G401 (cell line): Measurements from ENCODE around the gene NOP9. TPM values are rescaled to one million over a fixed set of nuclear protein-coding genes. Genes with fewer than 3 reads are reported as not detected.

Source experiments
- DNase-seq: peaks from one replicate; pipeline ENCODE4 v3.0.0-alpha.2; 2015; ENCODE audit warnings: low spot score
- in situ Hi-C: cut with HindIII; loops from 2 replicates; pipeline ENCODE4 v1.10.0; 2016; ENCODE audit warnings: low sequenced_read_pairs, mixed read lengths
- total RNA-seq: library from RNA; depleted of rRNA; stranded (reverse); fragments of >200 nt; shearing (Covaris generic); gene quantifications from 2 replicates; pipeline ENCODE4 v1.2.3, GENCODE V29; 2014

Gene NOP9
- total RNA-seq, 1 experiment from 2014 or later: 28.7 TPM

DNA sequence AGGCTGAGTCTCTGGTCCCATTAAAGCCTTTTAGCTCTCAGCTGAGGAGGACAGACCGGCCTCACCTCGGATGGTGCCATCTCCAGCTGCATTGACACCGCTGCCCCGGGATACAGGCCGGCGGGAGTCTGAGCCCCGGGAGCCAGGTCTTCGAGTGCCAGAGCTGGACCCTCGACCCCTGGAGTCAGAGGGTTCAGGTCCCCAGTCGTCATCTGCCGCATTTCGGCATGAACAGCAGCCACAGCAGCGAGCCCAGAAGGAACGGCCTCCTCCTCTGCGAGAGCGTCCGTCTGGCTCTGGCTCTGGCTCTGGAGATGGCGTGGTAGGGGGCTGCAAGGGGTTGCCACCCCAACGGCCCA lies 37.7 kb upstream of the NOP9 start:
- in situ Hi-C loops: no loop called here
- no peak for DNase-seq

- DNase-seq: no peak
- in situ Hi-C loops: no loop called here
Measured at GRCh38 chr14:24262821-24263733, 36.6 kb upstream of the NOP9 start, which contains the start of gene TGM1. Gene TGM1 (minus strand): TSS chr14:24263177. CDS start chr14:24262352, 825 bp downstream.

- in situ Hi-C loops: no loop called here
- DNase-seq: no peak
Measured at GRCh38 chr14:24263848-24264247, 35.8 kb upstream of the NOP9 start.

DNA sequence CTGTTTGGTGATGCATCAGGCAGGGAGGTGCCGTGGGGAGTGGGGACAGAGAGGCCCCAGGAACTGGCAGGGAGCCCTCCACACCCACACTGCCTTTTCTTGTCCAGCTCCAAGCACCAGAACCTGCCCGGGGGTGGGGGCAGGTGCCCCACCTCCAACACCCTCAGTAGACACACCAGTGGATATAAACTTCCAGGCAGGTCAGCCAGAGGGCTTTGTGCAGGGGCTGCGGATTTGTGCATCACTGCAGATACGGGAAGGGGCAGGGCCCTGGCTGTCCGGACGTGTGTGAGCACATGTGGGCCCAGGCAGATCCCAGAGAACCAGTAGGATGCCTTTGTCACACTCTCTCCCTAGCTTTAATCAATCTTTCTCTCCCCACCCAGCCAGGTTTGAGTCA lies 35.4 kb upstream of the NOP9 start:
- in situ Hi-C loops: no loop called here
- no peak for DNase-seq

GRCh38 chr14:24266344-24267244 lies 33.1 kb upstream of the NOP9 start:
- no peak for DNase-seq
- in situ Hi-C loops: no loop called here

DNA sequence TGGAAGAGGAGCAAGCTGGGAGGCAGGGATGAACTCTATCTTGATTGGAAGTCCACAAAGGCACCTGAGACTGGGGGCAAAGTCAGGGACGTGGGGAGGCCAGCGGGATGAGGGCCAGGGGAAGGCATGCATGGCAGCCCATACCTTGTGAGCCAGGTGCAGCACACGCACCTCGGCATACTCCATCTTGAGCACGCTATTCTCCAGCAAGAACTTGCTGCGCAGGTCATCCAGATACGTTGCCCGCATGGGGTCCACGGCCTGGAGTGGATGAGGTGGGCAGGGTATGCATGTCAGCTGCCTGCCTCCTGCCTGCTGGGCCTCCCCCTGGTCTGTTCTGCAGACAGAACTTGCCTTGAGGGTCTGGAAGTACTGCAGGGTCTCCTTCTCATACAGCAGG lies 32.1 kb upstream of the NOP9 start:
- no peak for DNase-seq
- in situ Hi-C loops: no loop called here

DNA sequence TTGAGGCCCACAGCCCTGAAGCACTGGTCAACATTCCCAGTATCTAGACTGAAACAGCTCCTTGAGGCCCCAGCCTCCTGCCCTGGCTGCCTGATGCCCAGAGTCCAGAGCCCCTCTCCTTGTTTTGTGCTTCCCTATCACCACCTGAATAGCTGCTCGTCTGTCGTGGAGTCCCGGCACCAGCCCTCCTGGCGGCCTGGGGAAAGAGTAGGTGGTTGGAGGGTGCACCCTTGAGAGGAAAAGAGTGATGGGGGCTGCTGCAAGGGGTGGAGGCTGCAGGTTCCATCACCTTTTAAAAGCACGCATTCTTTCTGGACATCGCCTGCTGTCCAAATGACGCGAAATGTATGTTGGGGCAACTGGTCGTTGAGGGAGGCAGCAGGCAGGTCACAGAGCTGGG lies 31.4 kb upstream of the NOP9 start:
- DNase-seq: no peak
- in situ Hi-C loops: no loop called here

DNA sequence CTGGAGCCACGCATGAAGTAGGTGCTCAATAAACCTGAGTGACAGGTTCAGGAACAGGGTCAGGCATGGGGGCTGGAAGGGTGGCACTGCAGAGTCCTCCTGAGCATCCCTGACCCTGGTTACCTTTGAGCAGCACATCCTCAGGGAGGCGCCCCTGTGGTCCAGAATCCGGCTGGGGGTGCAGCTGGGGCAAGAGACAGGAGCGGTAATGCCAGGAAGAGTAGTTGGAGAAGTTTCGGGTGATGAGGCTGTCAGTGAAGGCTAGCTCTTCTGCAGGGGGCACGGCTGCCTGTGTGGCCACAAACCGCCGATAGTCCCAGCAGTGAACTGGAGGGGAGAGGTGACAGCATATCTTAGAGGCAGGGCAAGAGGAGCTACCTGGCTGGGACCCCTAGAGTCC lies 30.3 kb upstream of the NOP9 start:
- DNase-seq: no peak
- in situ Hi-C loops: no loop called here

DNA sequence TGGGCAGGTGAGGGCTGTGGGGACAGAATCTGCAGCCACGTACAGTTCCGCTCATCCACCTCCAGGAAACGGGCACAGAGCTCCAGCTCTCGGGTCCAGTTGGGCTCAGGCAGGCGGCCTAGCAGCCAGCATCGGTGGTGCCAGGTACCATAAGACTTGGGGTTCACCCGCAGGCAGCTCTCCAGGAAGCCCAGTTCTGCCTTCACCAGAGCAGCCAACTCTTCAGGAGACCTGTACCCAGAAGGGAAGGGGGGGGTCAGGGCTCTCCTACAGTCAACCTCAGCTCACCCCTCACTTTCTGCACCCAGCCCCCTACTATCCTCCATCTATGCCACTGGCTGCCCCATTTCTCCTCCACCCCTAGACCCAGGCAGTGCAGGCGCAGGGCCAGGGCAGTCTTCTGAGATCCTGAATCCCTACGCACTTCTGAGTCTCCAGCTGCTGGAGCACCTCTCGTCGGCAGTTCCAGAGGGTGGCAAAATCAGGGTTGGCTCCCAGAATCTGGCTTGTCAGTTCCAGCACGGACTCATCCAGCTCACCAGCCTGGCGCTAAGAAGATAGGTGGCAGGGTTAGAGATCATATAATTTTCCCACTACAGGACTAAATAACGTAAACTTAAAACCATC lies 29.6 kb upstream of the NOP9 start:
- in situ Hi-C loops: no loop called here
- DNase-seq: no peak

GRCh38 chr14:24270537-24271133 lies 29.0 kb upstream of the NOP9 start:
- in situ Hi-C loops: no loop called here

DNA sequence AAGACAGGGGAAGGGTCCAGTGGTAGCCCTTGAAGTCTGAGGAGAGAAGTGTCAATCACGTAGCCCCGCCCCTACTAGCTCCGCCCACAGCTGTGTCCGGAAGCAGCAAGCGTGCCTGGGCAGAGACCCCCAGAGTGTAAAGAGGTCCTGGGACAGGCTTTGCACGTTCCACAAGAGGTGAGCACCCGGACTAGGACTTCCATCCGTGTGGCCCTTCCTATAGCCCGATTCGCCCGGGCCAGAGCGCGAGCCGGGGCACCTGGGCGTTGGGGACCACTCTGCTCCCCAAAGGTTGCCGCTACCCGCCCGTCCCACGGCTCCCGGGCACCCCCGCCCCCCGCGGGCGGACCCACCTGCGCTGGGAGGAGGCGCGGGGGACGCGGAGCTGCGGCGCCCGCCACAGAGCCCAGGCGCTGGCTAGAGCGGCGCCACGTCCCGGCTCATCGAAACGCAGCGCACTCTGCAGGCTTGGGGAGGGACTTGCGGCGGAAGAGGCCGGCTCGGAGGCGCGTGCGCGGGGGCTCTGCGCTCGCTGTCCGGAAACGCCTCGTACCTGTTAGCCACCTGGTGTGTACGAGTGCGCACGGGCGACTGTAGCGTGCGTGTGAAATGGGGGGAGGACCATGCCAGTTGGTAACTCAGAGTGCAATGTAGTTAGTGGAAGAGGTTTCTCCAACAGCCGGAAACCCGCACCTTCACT lies 28.4 kb upstream of the NOP9 start, which contains the start of gene RABGGTA:
Gene RABGGTA (minus strand): TSS at position 464 of the 700 bp plus-strand sequence. CDS start 482 bp downstream, outside the sequence.
- in situ Hi-C loops: no loop called here
- DNase-seq: peak; percentile 88

More at GRCh38 chr14:24270537-24271133, 29.0 kb upstream of the NOP9 start:
- no peak for DNase-seq

DNA sequence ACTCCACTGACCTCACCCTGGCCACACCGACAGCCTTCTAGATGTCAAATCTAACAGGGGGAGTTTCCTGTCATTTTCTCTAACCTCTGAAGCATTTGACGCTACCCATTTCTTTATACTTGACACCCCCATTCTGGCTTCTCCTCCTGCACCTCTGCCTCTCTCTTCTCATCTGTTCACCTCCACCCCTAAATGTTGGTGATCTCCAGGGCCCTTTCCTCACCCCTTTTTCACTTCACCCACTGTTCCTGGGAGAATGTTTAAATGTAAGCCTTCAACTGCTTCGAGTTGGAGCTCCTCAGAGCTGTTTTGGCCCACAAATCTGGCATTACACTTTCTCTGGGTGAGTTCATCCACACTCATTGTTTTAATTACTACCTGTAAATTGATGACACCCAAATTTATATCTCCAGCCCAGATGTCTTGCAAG lies 27.8 kb upstream of the NOP9 start:
- DNase-seq: no peak
- in situ Hi-C loops: no loop called here

DNA sequence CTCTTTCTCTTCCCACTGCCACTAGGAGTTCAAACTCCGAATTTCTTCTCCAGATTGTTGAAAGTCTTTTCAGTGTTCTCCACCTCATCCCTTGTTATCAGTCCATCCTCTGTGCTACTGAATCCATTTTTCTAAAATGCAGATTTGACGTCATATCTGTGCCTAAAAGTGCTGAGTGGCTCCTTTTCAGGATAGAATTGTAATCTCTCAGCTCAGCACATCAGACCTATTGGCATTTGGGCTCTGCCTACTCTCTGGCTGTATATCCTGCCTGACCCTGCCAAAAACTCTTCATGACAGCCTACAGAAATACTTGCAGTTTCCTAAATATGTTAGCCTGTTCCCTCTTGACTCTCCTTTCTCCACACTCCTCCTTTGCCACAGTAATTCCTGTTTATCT lies 27.2 kb upstream of the NOP9 start:
- in situ Hi-C loops: no loop called here
- DNase-seq: no peak

- no peak for DNase-seq
- in situ Hi-C loops: no loop called here
Measured at GRCh38 chr14:24273422-24273998, 26.1 kb upstream of the NOP9 start.

DNA sequence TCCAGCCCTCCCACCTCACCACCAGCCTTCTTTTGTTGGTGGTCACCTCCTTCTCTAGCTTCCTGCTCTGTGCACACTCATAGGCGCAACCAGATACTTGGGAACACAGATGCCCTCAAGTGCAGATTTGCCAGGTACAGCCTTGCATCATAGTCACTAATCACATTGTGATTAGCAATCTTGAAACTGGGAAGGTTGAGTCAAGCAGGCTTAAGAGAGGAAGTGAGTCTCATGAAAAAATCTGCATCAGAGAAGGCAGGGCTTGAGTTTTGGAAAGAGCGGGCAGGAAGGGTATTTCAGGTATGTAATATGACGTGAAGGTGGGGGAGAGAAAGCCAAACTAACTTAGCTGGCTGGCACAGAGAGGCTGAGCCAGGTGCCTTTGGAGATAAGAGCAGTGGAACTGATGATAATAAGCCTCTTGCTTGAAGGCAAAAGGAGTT lies 25.5 kb upstream of the NOP9 start:
- DNase-seq: no peak
- in situ Hi-C loops: no loop called here

DNA sequence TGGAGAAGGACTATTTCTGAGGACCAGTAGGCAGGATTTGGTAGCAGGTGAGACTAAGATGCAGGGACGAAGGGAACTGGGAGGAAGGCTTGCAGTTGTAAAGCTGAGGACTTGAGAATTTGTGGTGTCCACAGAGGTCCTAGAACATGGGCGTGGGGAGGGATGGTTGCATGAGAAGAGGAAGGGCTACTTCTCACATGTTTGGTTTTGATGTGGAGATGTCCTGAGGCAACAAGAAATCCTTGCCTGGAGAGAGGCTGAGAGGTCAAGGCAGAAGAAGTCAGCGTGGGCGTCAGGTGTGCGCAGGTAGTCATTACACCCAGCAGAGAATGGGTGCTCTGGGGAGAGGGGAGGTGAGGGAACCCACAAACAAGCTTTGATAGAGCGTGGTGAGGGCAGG lies 22.6 kb upstream of the NOP9 start:
- DNase-seq: no peak
- in situ Hi-C loops: no loop called here

DNA sequence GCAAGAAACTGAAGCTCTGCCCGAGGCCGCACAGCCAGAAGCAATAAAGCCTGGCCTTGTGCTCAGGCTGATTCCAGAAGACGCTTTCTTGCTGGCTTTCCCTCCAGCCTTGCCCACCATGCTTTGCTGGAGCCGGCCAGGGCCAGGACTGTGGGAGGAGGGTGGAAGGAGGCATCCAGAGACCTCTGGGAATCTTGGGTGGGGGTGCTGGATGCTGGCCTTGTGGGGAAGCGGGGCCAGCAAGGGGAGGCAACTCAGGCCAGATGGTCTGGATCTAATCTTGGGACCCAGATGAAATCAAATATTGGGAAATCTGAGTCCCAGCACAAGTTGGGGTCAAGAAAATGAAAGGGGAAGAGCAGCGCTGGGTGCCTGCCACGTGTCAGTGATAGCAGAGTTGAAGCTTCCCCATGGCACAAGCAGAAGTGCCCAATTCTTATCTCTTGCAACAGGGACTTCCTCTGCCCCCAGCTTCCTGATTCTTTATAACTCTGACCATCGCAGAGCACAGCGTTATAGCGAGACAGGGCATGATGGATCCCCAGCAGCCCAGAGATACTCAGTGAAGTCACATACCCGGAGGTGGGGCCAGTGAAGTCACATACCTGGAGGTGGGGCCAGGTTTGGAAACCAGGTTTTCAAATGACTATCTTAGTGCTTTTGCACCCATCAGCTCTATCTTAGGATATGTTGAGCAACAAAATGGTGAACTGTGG lies 21.9 kb upstream of the NOP9 start:
- DNase-seq: no peak
- in situ Hi-C loops: no loop called here

DNA sequence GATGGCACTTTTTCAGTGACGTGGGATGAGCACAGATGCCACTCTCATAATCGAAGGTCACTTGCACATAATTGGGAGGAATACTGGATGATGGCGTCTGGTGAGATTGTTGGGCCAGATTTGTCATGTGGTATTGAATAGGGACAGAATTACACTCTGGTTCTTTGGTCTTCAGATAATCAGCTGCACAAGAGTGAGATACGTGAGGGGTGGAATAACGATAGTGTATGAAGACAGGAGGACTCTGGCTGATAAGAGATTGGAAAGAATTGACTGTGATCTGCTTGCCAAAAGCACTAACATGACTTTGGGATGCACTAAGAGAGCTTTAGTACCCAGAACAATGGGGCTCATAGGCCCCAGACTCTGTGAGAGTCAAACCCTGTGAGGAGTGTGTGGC lies 21.2 kb upstream of the NOP9 start:
- in situ Hi-C loops: no loop called here
- DNase-seq: no peak
